Neural cell (in vitro differentiated cells): ENCODE data around the gene SLC8A1. TPM values are rescaled to one million over a fixed set of nuclear protein-coding genes. Genes with fewer than 3 reads are reported as not detected.

Experiments
- H2AFZ ChIP-seq: fragments of 200-600, 300-800 bp; sonication (generic), shearing (Covaris generic); 2 replicates; pipeline ENCODE4 v1.6.0; 2014; ENCODE audit warnings: low read depth, mild to moderate bottlenecking, antibody characterized with exemption, low read length, moderate library complexity
- H3F3A ChIP-seq: fragments of 200-600 bp; shearing (Covaris generic); 2 replicates; pipeline ENCODE4 v1.6.1; 2016; ENCODE audit warnings: mild to moderate bottlenecking, moderate library complexity, mixed read lengths, antibody characterized with exemption, low read length; ENCODE audit not compliant: insufficient read depth, poor library complexity, severe bottlenecking
- H3K27ac ChIP-seq: fragments of 200-600, 300-800 bp; sonication (generic), shearing (Covaris generic); 2 replicates; pipeline ENCODE4 v1.5.1; 2014; ENCODE audit warnings: mild to moderate bottlenecking, low read length, moderate library complexity
- H3K27me3 ChIP-seq: fragments of 300-800, 200-600 bp; sonication (generic), shearing (Covaris generic); 2 replicates; pipeline ENCODE4 v1.6.0; 2014; ENCODE audit warnings: mild to moderate bottlenecking, low read depth, low read length, moderate library complexity; ENCODE audit not compliant: insufficient read depth
- H3K36me3 ChIP-seq: fragments of 300-800, 200-600 bp; sonication (generic), shearing (Covaris generic); 2 replicates; pipeline ENCODE4 v1.5.1; 2014; ENCODE audit warnings: mild to moderate bottlenecking, antibody characterized with exemption, low read length, moderate library complexity; ENCODE audit not compliant: insufficient read depth
- H3K4me2 ChIP-seq: fragments of 300-800, 200-600 bp; sonication (generic), shearing (Covaris generic); 2 replicates; pipeline ENCODE4 v1.6.0; 2014; ENCODE audit warnings: mild to moderate bottlenecking, low read length
- H3K4me3 ChIP-seq: fragments of 300-800, 200-600 bp; sonication (generic), shearing (Covaris generic); 2 replicates; pipeline ENCODE4 v1.5.1; 2014; ENCODE audit warnings: mild to moderate bottlenecking, low read length, moderate library complexity
- H3K79me2 ChIP-seq: fragments of 200-600 bp; shearing (Covaris generic); replicated peaks from 2 replicates; pipeline ENCODE4 v1.6.0; 2014; ENCODE audit warnings: mild to moderate bottlenecking, low read length, moderate library complexity; ENCODE audit not compliant: insufficient read depth
- H3K9ac ChIP-seq: fragments of 300-800, 200-600 bp; sonication (generic), shearing (Covaris generic); 2 replicates; pipeline ENCODE4 v1.6.1; 2016; ENCODE audit warnings: mild to moderate bottlenecking, low read length, mixed read lengths
- H3K9me2 ChIP-seq: fragments of 200-600 bp; shearing (Covaris generic); 2 replicates; pipeline ENCODE4 v1.6.1; 2016; ENCODE audit warnings: mild to moderate bottlenecking, low read length, mixed read lengths; ENCODE audit not compliant: insufficient read depth
- H3K9me3 ChIP-seq: fragments of 200-600, 300-800 bp; sonication (generic), shearing (Covaris generic); 2 replicates; pipeline ENCODE4 v1.6.1; 2016; ENCODE audit warnings: mild to moderate bottlenecking, mixed run types, low read length, moderate library complexity, mixed read lengths
- H4K20me1 ChIP-seq: fragments of 200-600 bp; shearing (Covaris generic); 2 replicates; pipeline ENCODE4 v1.6.1; 2016; ENCODE audit warnings: mild to moderate bottlenecking, mixed run types; ENCODE audit not compliant: insufficient read depth
- CTCF ChIP-seq: fragments of 450-650 bp; IDR thresholded peaks from 2 replicates; pipeline ENCODE4 v1.5.1; 2014; ENCODE audit warnings: antibody characterized with exemption, mild to moderate bottlenecking, moderate library complexity; ENCODE audit not compliant: poor library complexity, severe bottlenecking
- EP300 ChIP-seq: fragments of 450-650 bp; conservative IDR thresholded peaks from 2 replicates; pipeline ENCODE4 v1.6.1; 2014; ENCODE audit warnings: antibody characterized with exemption, mild to moderate bottlenecking, moderate library complexity; ENCODE audit not compliant: poor library complexity, severe bottlenecking
- EZH2 ChIP-seq: fragments of 200-600, 300-800 bp; shearing (Covaris generic), sonication (generic); IDR thresholded peaks from 2 replicates; pipeline ENCODE4 v1.6.1; 2014; ENCODE audit warnings: antibody characterized with exemption, low read length, borderline replicate concordance, mild to moderate bottlenecking; ENCODE audit not compliant: insufficient read depth, poor library complexity, severe bottlenecking
- MXI1 ChIP-seq: fragments of 450-650 bp; conservative IDR thresholded peaks from 2 replicates; pipeline ENCODE4 v1.6.1; 2014; ENCODE audit warnings: antibody characterized with exemption, mild to moderate bottlenecking; ENCODE audit not compliant: poor library complexity, severe bottlenecking
- POLR2AphosphoS5 ChIP-seq: IDR thresholded peaks from 2 replicates; pipeline ENCODE4 v1.6.1; 2012
- RAD21 ChIP-seq: fragments of 450-650 bp; conservative IDR thresholded peaks from 2 replicates; pipeline ENCODE4 v1.6.1; 2014; ENCODE audit warnings: antibody characterized with exemption, mild to moderate bottlenecking, moderate library complexity
- SMC3 ChIP-seq: fragments of 450-650 bp; conservative IDR thresholded peaks from 2 replicates; pipeline ENCODE4 v1.6.1; 2014; ENCODE audit warnings: antibody characterized with exemption, mild to moderate bottlenecking, moderate library complexity; ENCODE audit not compliant: poor library complexity
- TAF1 ChIP-seq: IDR thresholded peaks from 2 replicates; pipeline ENCODE4 v1.6.1; 2012; ENCODE audit warnings: low read depth
- polyA plus RNA-seq: library from polyadenylated mRNA; depleted of rRNA; stranded (reverse); fragments of >200 nt; gene quantifications from 2 replicates; pipeline ENCODE4 v1.2.3, GENCODE V29; 2014
- TF ChIP-seq, protein P1 (sequence below): IDR thresholded peaks from 2 replicates; pipeline ENCODE4 v1.6.1; 2012; ENCODE audit warnings: borderline replicate concordance

Gene SLC8A1
- polyA plus RNA-seq, 1 donor from 2014 or later, result 18.7 TPM

- Histone ChIP-seq H3K9ac (no peak overlapping the region), H3K36me3 (no peaks in the 10 kb centered on the region), H3K4me2 (no peak overlapping the region)
These were observed 208.2 kb downstream of the SLC8A1 start for GRCh38 chr2:40243581-40244187.

GRCh38 chr2:40242315-40242714 is 209.6 kb downstream of the SLC8A1 start:
- no peaks in the 10 kb centered on the region for H3K27me3 ChIP-seq
- H3K27ac ChIP-seq, result no peak overlapping the region

More at GRCh38 chr2:40243581-40244187, 208.2 kb downstream of the SLC8A1 start:
- H2AFZ ChIP-seq, result no peak overlapping the region
- H3K27ac ChIP-seq, result no peak overlapping the region
- no peaks in the 10 kb centered on the region for H3K9me3 ChIP-seq
- TF ChIP-seq RAD21 (no peak), POLR2AphosphoS5 (no peak), CTCF (no peak), SMC3 (no peak), TAF1 (no peak), MXI1 (no peak), EP300 (no peak), EZH2 (no peak)
- TF ChIP-seq, protein P1, sequence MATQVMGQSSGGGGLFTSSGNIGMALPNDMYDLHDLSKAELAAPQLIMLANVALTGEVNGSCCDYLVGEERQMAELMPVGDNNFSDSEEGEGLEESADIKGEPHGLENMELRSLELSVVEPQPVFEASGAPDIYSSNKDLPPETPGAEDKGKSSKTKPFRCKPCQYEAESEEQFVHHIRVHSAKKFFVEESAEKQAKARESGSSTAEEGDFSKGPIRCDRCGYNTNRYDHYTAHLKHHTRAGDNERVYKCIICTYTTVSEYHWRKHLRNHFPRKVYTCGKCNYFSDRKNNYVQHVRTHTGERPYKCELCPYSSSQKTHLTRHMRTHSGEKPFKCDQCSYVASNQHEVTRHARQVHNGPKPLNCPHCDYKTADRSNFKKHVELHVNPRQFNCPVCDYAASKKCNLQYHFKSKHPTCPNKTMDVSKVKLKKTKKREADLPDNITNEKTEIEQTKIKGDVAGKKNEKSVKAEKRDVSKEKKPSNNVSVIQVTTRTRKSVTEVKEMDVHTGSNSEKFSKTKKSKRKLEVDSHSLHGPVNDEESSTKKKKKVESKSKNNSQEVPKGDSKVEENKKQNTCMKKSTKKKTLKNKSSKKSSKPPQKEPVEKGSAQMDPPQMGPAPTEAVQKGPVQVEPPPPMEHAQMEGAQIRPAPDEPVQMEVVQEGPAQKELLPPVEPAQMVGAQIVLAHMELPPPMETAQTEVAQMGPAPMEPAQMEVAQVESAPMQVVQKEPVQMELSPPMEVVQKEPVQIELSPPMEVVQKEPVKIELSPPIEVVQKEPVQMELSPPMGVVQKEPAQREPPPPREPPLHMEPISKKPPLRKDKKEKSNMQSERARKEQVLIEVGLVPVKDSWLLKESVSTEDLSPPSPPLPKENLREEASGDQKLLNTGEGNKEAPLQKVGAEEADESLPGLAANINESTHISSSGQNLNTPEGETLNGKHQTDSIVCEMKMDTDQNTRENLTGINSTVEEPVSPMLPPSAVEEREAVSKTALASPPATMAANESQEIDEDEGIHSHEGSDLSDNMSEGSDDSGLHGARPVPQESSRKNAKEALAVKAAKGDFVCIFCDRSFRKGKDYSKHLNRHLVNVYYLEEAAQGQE, result no peak
- H3K4me3 ChIP-seq, result no peak overlapping the region
- H3K27me3 ChIP-seq, result no peaks in the 10 kb centered on the region
- H3K79me2 ChIP-seq, result no peaks in the 10 kb centered on the region
- no peaks in the 10 kb centered on the region for H4K20me1 ChIP-seq
- H3F3A ChIP-seq, result no peaks in the 10 kb centered on the region
- no peaks in the 10 kb centered on the region for H3K9me2 ChIP-seq

More at GRCh38 chr2:40242315-40242714, 209.6 kb downstream of the SLC8A1 start:
- Histone ChIP-seq H3K4me3 (no peak overlapping the region), H2AFZ (no peak overlapping the region), H3K4me2 (no peak overlapping the region), H3K9me2 (no peaks in the 10 kb centered on the region), H3K36me3 (no peaks in the 10 kb centered on the region), H3K79me2 (no peaks in the 10 kb centered on the region), H3K9ac (no peak overlapping the region), H3K9me3 (no peaks in the 10 kb centered on the region), H3F3A (no peaks in the 10 kb centered on the region), H4K20me1 (no peaks in the 10 kb centered on the region)
- TF ChIP-seq TAF1 (no peak), POLR2AphosphoS5 (no peak)
